ENCODE data around the gene GTPBP1.

GTPBP1 gene

GRCh38 chr22:38696606-38697424 lies 8.9 kb upstream of the GTPBP1 start:
- no peak for DNase-seq (ENCODE audit: low read depth)
- TF ChIP-seq CTCF (IDR thresholded peaks at IDR 0.05; ENCODE audit: low read depth, low read length, missing control alignments): no peak
- no peak overlapping the region for H3K4me3 ChIP-seq (ENCODE audit: low read depth, low read length)

GRCh38 chr22:38697425-38698089 lies 8.2 kb upstream of the GTPBP1 start:
- no peak overlapping the region; the same call in 1 of the 2 replicates for H3K4me3 ChIP-seq (ENCODE audit: low read depth, low read length)
- DNase-seq (ENCODE audit: low read depth): no peak
- no peak for TF ChIP-seq CTCF (IDR thresholded peaks at IDR 0.05; ENCODE audit: low read depth, low read length, missing control alignments)

GRCh38 chr22:38698407-38699094 lies 7.2 kb upstream of the GTPBP1 start:
- TF ChIP-seq CTCF (IDR thresholded peaks at IDR 0.05; ENCODE audit: low read depth, low read length, missing control alignments): no peak
- H3K4me3 ChIP-seq (ENCODE audit: low read depth, low read length): peak overlapping the region; percentile 91; the same call in 1 of the 2 replicates
- DNase-seq (ENCODE audit: low read depth): no peak

- no peak for DNase-seq (ENCODE audit: low read depth)
- no peak for TF ChIP-seq CTCF (IDR thresholded peaks at IDR 0.05; ENCODE audit: low read depth, low read length, missing control alignments)
Measured at GRCh38 chr22:38699143-38699542, 6.6 kb upstream of the GTPBP1 start.

GRCh38 chr22:38699784-38700183 lies 6.0 kb upstream of the GTPBP1 start:
- TF ChIP-seq CTCF (IDR thresholded peaks at IDR 0.05; ENCODE audit: low read depth, low read length, missing control alignments): no peak
- DNase-seq (ENCODE audit: low read depth): no peak
- peak overlapping the region; percentile 91 for H3K4me3 ChIP-seq (ENCODE audit: low read depth, low read length)

More at GRCh38 chr22:38699143-38699542, 6.6 kb upstream of the GTPBP1 start:
- peak overlapping the region; percentile 91 for H3K4me3 ChIP-seq (ENCODE audit: low read depth, low read length)

- TF ChIP-seq CTCF (IDR thresholded peaks at IDR 0.05; ENCODE audit: low read depth, low read length, missing control alignments): no peak
- DNase-seq (ENCODE audit: low read depth): no peak
- H3K4me3 ChIP-seq (ENCODE audit: low read depth, low read length): peak overlapping the region; percentile 91
Measured at GRCh38 chr22:38700270-38700788, 5.4 kb upstream of the GTPBP1 start.

Measured in GM12864 (cell line).